Activated CD4-positive, alpha-beta memory T cell treated with anti-CD3 and anti-CD28 coated beads, Interleukin-2, amount 10 ng/mL, durations not matched to agents 7 days and 5 days (primary cell): ENCODE measurements around the gene ZDHHC16. TPM values are rescaled to one million over a fixed set of nuclear protein-coding genes. Genes with fewer than 3 reads are reported as not detected.

Experiments
- CTCF ChIA-PET: fragments of 350-600 bp; sonication (Branson Sonifier 250); formaldehyde crosslinking; loops from one replicate; lab custom pipeline; 2021; ENCODE audit warnings: antibody characterized with exemption, inconsistent platforms; lab: Charles Lee
- POLR2A ChIA-PET: fragments of 350-600 bp; sonication (Branson Sonifier 250); formaldehyde crosslinking; loops from one replicate; lab custom pipeline; 2021; ENCODE audit warnings: antibody characterized with exemption; lab: Charles Lee
- DNase-seq: peaks from one replicate; pipeline ENCODE4 v3.0.0-alpha.2; 2020
- H3K27ac Mint-ChIP-seq: one replicate; pipeline ENCODE4 v1.8.0; 2021; ENCODE audit warnings: mild to moderate bottlenecking, mixed read lengths
- H3K27me3 Mint-ChIP-seq: one replicate; pipeline ENCODE4 v1.8.0; 2021; ENCODE audit warnings: mixed read lengths
- H3K36me3 Mint-ChIP-seq: one replicate; pipeline ENCODE4 v1.8.0; 2021; ENCODE audit warnings: low read depth, mixed read lengths
- H3K4me1 Mint-ChIP-seq: one replicate; pipeline ENCODE4 v1.8.0; 2021; ENCODE audit warnings: mixed read lengths
- H3K4me3 Mint-ChIP-seq: one replicate; pipeline ENCODE4 v1.8.0; 2021; ENCODE audit warnings: mild to moderate bottlenecking, mixed read lengths
- H3K9me3 Mint-ChIP-seq: one replicate; pipeline ENCODE4 v1.8.0; 2021; ENCODE audit warnings: mixed read lengths
- total RNA-seq, 2 experiments: library from RNA; stranded (reverse); gene quantifications; one replicate each; pipeline ENCODE4 v1.2.3, GENCODE V29; 2021

The ZDHHC16 gene
- total RNA-seq, 2 experiments from 2014 or later, result 33.9 to 35.7 TPM

- ChIA-PET POLR2A (no interaction called here), CTCF (no interaction called here)
- Mint-ChIP-seq H3K4me1 (peaks cover 2% of the 10 kb centered on the region), H3K4me3 (no peak overlapping the region), H3K27ac (no peak overlapping the region), H3K9me3 (no peaks in the 10 kb centered on the region), H3K27me3 (no peaks in the 10 kb centered on the region), H3K36me3 (peaks cover 26% of the 10 kb centered on the region)
- DNase-seq, result no peak
Measured at GRCh38 chr10:97483506-97483905, 37.5 kb downstream of the ZDHHC16 start.

GRCh38 chr10:97483921-97484320, 37.9 kb downstream of the ZDHHC16 start:
- CTCF ChIA-PET, result no interaction called here
- peaks cover 2% of the 10 kb centered on the region for H3K4me1 Mint-ChIP-seq
- H3K4me3 Mint-ChIP-seq, result no peak overlapping the region
- no peak overlapping the region for H3K27ac Mint-ChIP-seq
- no peaks in the 10 kb centered on the region for H3K27me3 Mint-ChIP-seq
- DNase-seq, result no peak
- POLR2A ChIA-PET, result no interaction called here
- H3K9me3 Mint-ChIP-seq, result no peaks in the 10 kb centered on the region
- peaks cover 26% of the 10 kb centered on the region for H3K36me3 Mint-ChIP-seq

- H3K4me1 Mint-ChIP-seq, result peaks cover 11% of the 10 kb centered on the region
- H3K27ac Mint-ChIP-seq, result no peak overlapping the region
- no peak for DNase-seq
- H3K9me3 Mint-ChIP-seq, result no peaks in the 10 kb centered on the region
- no peaks in the 10 kb centered on the region for H3K27me3 Mint-ChIP-seq
- H3K36me3 Mint-ChIP-seq, result peaks cover 12% of the 10 kb centered on the region
- ChIA-PET CTCF (no interaction called here), POLR2A (interaction anchor here (1.2 kb wide), 1 partner anchor 85 kb away, joined by 3 read pairs; no protein-coding TSS in a partner anchor)
- no peak overlapping the region for H3K4me3 Mint-ChIP-seq
Measured at GRCh38 chr10:97485647-97486281, 39.8 kb downstream of the ZDHHC16 start.

GRCh38 chr10:97490592-97490991, 44.6 kb downstream of the ZDHHC16 start:
- no peaks in the 10 kb centered on the region for H3K9me3 Mint-ChIP-seq
- CTCF ChIA-PET, result interaction anchor here (1.0 kb wide), 2 partner anchors 27 to 90 kb away, joined by 3 read pairs; no protein-coding TSS in a partner anchor
- no peak for DNase-seq
- peaks cover 31% of the 10 kb centered on the region for H3K4me1 Mint-ChIP-seq
- H3K27me3 Mint-ChIP-seq, result no peaks in the 10 kb centered on the region
- no peak overlapping the region for H3K4me3 Mint-ChIP-seq
- no peak overlapping the region for H3K27ac Mint-ChIP-seq
- POLR2A ChIA-PET, result interaction anchor here (1.1 kb wide), 1 partner anchor 171 kb away, joined by 3 read pairs; the partner anchor contains the start of gene FRAT1
- peaks cover 18% of the 10 kb centered on the region for H3K36me3 Mint-ChIP-seq

GRCh38 chr10:97494151-97494550, 48.2 kb downstream of the ZDHHC16 start:
- ChIA-PET POLR2A (interaction anchor here (1.5 kb wide), 1 partner anchor 29 kb away, joined by 3 read pairs; no protein-coding TSS in a partner anchor), CTCF (no interaction called here)
- Mint-ChIP-seq H3K9me3 (no peaks in the 10 kb centered on the region), H3K4me1 (peaks cover 47% of the 10 kb centered on the region), H3K27me3 (no peaks in the 10 kb centered on the region), H3K36me3 (peaks cover 20% of the 10 kb centered on the region), H3K4me3 (no peak overlapping the region), H3K27ac (no peak overlapping the region)
- no peak for DNase-seq

GRCh38 chr10:97494863-97495506, 49.0 kb downstream of the ZDHHC16 start:
- H3K36me3 Mint-ChIP-seq, result peaks cover 20% of the 10 kb centered on the region
- peaks cover 5% of the 10 kb centered on the region for H3K27me3 Mint-ChIP-seq
- H3K9me3 Mint-ChIP-seq, result no peaks in the 10 kb centered on the region
- ChIA-PET POLR2A (interaction anchor here (1.0 to 1.5 kb wide), 2 partner anchors 28 kb away, joined by 3 read pairs; no protein-coding TSS in a partner anchor), CTCF (interaction anchor here (0.6 to 0.9 kb wide), 2 partner anchors 57 to 106 kb away, joined by 3 read pairs; no protein-coding TSS in a partner anchor)
- peaks cover 46% of the 10 kb centered on the region for H3K4me1 Mint-ChIP-seq
- peak overlapping the region; percentile 36 for H3K4me3 Mint-ChIP-seq
- H3K27ac Mint-ChIP-seq, result peak overlapping the region; percentile 14
- no peak for DNase-seq

- H3K4me1 Mint-ChIP-seq, result peaks cover 45% of the 10 kb centered on the region
- peaks cover 28% of the 10 kb centered on the region for H3K27me3 Mint-ChIP-seq
- ChIA-PET CTCF (interaction anchor here (0.6 to 0.7 kb wide), 2 partner anchors 74 to 83 kb away, joined by 3 read pairs; no protein-coding TSS in a partner anchor), POLR2A (interaction anchor here (0.6 to 1.1 kb wide), 4 partner anchors 20 to 96 kb away, joined by 3 to 6 read pairs (median 3); partner anchors contain the start of gene RRP12)
- peaks cover 19% of the 10 kb centered on the region for H3K36me3 Mint-ChIP-seq
- H3K9me3 Mint-ChIP-seq, result no peaks in the 10 kb centered on the region
- H3K27ac Mint-ChIP-seq, result peak overlapping the region; percentile 98
- peak; percentile 82 for DNase-seq
- H3K4me3 Mint-ChIP-seq, result peak overlapping the region; percentile 95
Measured at GRCh38 chr10:97497572-97498075, 51.6 kb downstream of the ZDHHC16 start.

- peaks cover 32% of the 10 kb centered on the region for H3K27me3 Mint-ChIP-seq
- peak; percentile 99 for DNase-seq
- peak within 1 kb of the TSS; percentile 98 for H3K27ac Mint-ChIP-seq
- H3K4me3 Mint-ChIP-seq, result peak within 1 kb of the TSS; percentile 95
- CTCF ChIA-PET, result interaction anchor here (2.2 kb wide), 1 partner anchor 56 kb away, joined by 6 read pairs; no protein-coding TSS in a partner anchor
- no peaks in the 10 kb centered on the region for H3K9me3 Mint-ChIP-seq
- peaks cover 45% of the 10 kb centered on the region for H3K4me1 Mint-ChIP-seq
- POLR2A ChIA-PET, result interaction anchor here (0.7 to 1.5 kb wide), 4 partner anchors 24 to 97 kb away, joined by 3 to 5 read pairs (median 3); partner anchors contain the start of gene RRP12
- H3K36me3 Mint-ChIP-seq, result peaks cover 15% of the 10 kb centered on the region
Measured at GRCh38 chr10:97498076-97498840, 52.3 kb downstream of the ZDHHC16 start, which contains the start of gene MMS19. Gene MMS19 (minus strand): TSS chr10:97498422. CDS start chr10:97498384, 38 bp downstream.

GRCh38 chr10:97498841-97499560, 53.0 kb downstream of the ZDHHC16 start, which contains the start of gene UBTD1:
Gene UBTD1 (plus strand): TSS chr10:97498924. CDS start chr10:97499204, 280 bp downstream.
- H3K4me1 Mint-ChIP-seq, result peaks cover 43% of the 10 kb centered on the region
- CTCF ChIA-PET, result interaction anchor here (1.1 to 2.2 kb wide), 3 partner anchors 56 to 98 kb away, joined by 3 to 6 read pairs (median 3); partner anchors contain the start of gene RRP12
- peaks cover 13% of the 10 kb centered on the region for H3K36me3 Mint-ChIP-seq
- H3K27ac Mint-ChIP-seq, result peak within 1 kb of the TSS; percentile 98
- DNase-seq, result peak; percentile 35
- POLR2A ChIA-PET, result interaction anchor here (0.7 to 1.5 kb wide), 5 partner anchors 9 to 98 kb away, joined by 3 to 5 read pairs (median 3); partner anchors contain the start of gene RRP12
- peak within 1 kb of the TSS; percentile 95 for H3K4me3 Mint-ChIP-seq
- peaks cover 34% of the 10 kb centered on the region for H3K27me3 Mint-ChIP-seq
- H3K9me3 Mint-ChIP-seq, result no peaks in the 10 kb centered on the region

GRCh38 chr10:97499561-97500296, 53.8 kb downstream of the ZDHHC16 start:
- H3K4me3 Mint-ChIP-seq, result peak overlapping the region; percentile 53
- ChIA-PET POLR2A (interaction anchor here (0.7 to 1.5 kb wide), 3 partner anchors 8 to 99 kb away, joined by 3 to 5 read pairs (median 3); partner anchors contain the start of gene RRP12), CTCF (interaction anchor here (1.1 to 2.2 kb wide), 3 partner anchors 55 to 99 kb away, joined by 3 to 6 read pairs (median 3); partner anchors contain the start of gene RRP12)
- no peak for DNase-seq
- H3K9me3 Mint-ChIP-seq, result no peaks in the 10 kb centered on the region
- H3K4me1 Mint-ChIP-seq, result peaks cover 36% of the 10 kb centered on the region
- no peak overlapping the region for H3K27ac Mint-ChIP-seq
- H3K36me3 Mint-ChIP-seq, result peaks cover 7% of the 10 kb centered on the region
- peaks cover 34% of the 10 kb centered on the region for H3K27me3 Mint-ChIP-seq

GRCh38 chr10:97500297-97500575, 54.3 kb downstream of the ZDHHC16 start:
- ChIA-PET POLR2A (no interaction called here), CTCF (interaction anchor here (1.1 to 2.2 kb wide), 3 partner anchors 34 to 87 kb away, joined by 3 to 6 read pairs (median 3); no protein-coding TSS in a partner anchor)
- Mint-ChIP-seq H3K27ac (no peak overlapping the region), H3K27me3 (peaks cover 34% of the 10 kb centered on the region), H3K4me1 (peaks cover 30% of the 10 kb centered on the region), H3K36me3 (peaks cover 7% of the 10 kb centered on the region), H3K9me3 (no peaks in the 10 kb centered on the region), H3K4me3 (peak overlapping the region; percentile 30)
- no peak for DNase-seq
